Panc1 (cell line): ENCODE measurements around the gene HMGCS1. TPM values are rescaled to one million over a fixed set of nuclear protein-coding genes. Genes with fewer than 3 reads are reported as not detected.

ENCODE experiments used
- ATAC-seq: fragments of 200-7000 bp; cut with Tn5 transposase; 2 replicates; pipeline ENCODE4 v1.9.1; 2020; ENCODE audit warnings: mild to moderate bottlenecking, moderate library complexity
- BruUV-seq: library from RNA; stranded (reverse); fragments of 400-500 nt; replicated peaks from 2 replicates; lab custom pipeline; 2021; lab: Mats Ljungman, UMichigan
- CTCF ChIA-PET: fragments of 300-600 bp; sonication (Branson Sonifier 250); formaldehyde crosslinking; loops from one replicate; lab custom pipeline; 2022; ENCODE audit warnings: antibody characterized with exemption; lab: Charles Lee
- POLR2A ChIA-PET: fragments of 300-600 bp; sonication (Branson Sonifier 250); formaldehyde crosslinking; loops from one replicate; lab custom pipeline; 2022; ENCODE audit warnings: antibody characterized with exemption; lab: Charles Lee
- DNase-seq: peaks from one replicate; pipeline ENCODE4 v3.0.0-alpha.2; 2010; ENCODE audit warnings: low read depth, low spot score
- H3K27ac ChIP-seq: 2 replicates; pipeline ENCODE4 v1.5.1; 2011; ENCODE audit warnings: mild to moderate bottlenecking, low read length, inconsistent platforms
- H3K27me3 ChIP-seq: fragments of 200-500 bp; sonication (Bioruptor generic); 2 replicates; pipeline ENCODE4 v1.6.0; 2014; ENCODE audit warnings: low read length, inconsistent platforms; ENCODE audit not compliant: control insufficient read depth, insufficient read depth
- H3K36me3 ChIP-seq: fragments of 200-500 bp; sonication (Bioruptor generic); 2 replicates; pipeline ENCODE4 v1.5.1; 2014; ENCODE audit warnings: inconsistent platforms, mild to moderate bottlenecking, low read length, moderate library complexity; ENCODE audit not compliant: control insufficient read depth, insufficient read depth
- H3K4me1 ChIP-seq: 2 replicates; pipeline ENCODE4 v1.5.1; 2011; ENCODE audit warnings: inconsistent platforms, mild to moderate bottlenecking, low read length, moderate library complexity; ENCODE audit not compliant: control insufficient read depth, insufficient read depth
- H3K4me3 ChIP-seq, 2 experiments: 2 replicates each; pipeline ENCODE4 v1.5.1; 2011 to 2012; ENCODE audit warnings: low read depth in 2 of 2, low read length in 2 of 2, mild to moderate bottlenecking in 2 of 2, inconsistent platforms in 1 of 2, moderate library complexity in 1 of 2
- H3K9me3 ChIP-seq: fragments of 200-500 bp; sonication (Bioruptor generic); 2 replicates; pipeline ENCODE4 v1.5.1; 2014; ENCODE audit warnings: low read depth, mild to moderate bottlenecking, inconsistent platforms, low read length, moderate library complexity; ENCODE audit not compliant: control insufficient read depth, insufficient read depth
- POLR2AphosphoS5 ChIP-seq: IDR thresholded peaks from 2 replicates; pipeline ENCODE4 v1.6.1; 2012; ENCODE audit warnings: mild to moderate bottlenecking, low read depth, low read length, moderate library complexity
- SIN3A ChIP-seq: IDR thresholded peaks from 2 replicates; pipeline ENCODE4 v1.6.1; 2012; ENCODE audit warnings: low read depth, mild to moderate bottlenecking, low read length, moderate library complexity, borderline replicate concordance; ENCODE audit not compliant: insufficient read depth
- TCF7L2 ChIP-seq: IDR thresholded peaks from 2 replicates; pipeline ENCODE4 v1.6.1; 2011; ENCODE audit warnings: mild to moderate bottlenecking, low read depth, low read length, inconsistent platforms
- in situ Hi-C: cut with HindIII; loops from 2 replicates; pipeline ENCODE4 v1.10.0; 2016; ENCODE audit warnings: low sequenced_read_pairs, low pct_unique_long_range_greater_than_20kb
- intact Hi-C: fragments of 100-400 bp; cut with micrococcal nuclease; formaldehyde crosslinking; loops from one replicate; pipeline ENCODE4 v1.10.0; 2022; ENCODE audit not compliant: unreplicated experiment
- total RNA-seq: library from RNA; stranded (reverse); gene quantifications from one replicate; pipeline ENCODE4 v1.2.1, GENCODE V29; 2021; ENCODE audit not compliant: unreplicated experiment
- TF ChIP-seq, protein P1 (sequence below), 2 experiments: IDR thresholded peaks; 2 replicates each; pipeline ENCODE4 v1.6.1; 2011 to 2012; ENCODE audit warnings: low read depth in 2 of 2, control low read depth in 1 of 2, low read length in 1 of 2, mild to moderate bottlenecking in 1 of 2, moderate library complexity in 1 of 2; ENCODE audit not compliant: insufficient read depth in 1 of 2
- TF ChIP-seq, protein P2 (sequence below): fragments of 450-650 bp; IDR thresholded peaks from 2 replicates; pipeline ENCODE4 v1.5.1; 2017; ENCODE audit warnings: mild to moderate bottlenecking

Gene HMGCS1
- total RNA-seq, 1 experiment from 2014 or later, result 66.1 TPM

GRCh38 chr5:43300112-43300511 lies 13.1 kb downstream of the HMGCS1 start:
- TF ChIP-seq POLR2AphosphoS5, result no peak
- TF ChIP-seq, protein P1, sequence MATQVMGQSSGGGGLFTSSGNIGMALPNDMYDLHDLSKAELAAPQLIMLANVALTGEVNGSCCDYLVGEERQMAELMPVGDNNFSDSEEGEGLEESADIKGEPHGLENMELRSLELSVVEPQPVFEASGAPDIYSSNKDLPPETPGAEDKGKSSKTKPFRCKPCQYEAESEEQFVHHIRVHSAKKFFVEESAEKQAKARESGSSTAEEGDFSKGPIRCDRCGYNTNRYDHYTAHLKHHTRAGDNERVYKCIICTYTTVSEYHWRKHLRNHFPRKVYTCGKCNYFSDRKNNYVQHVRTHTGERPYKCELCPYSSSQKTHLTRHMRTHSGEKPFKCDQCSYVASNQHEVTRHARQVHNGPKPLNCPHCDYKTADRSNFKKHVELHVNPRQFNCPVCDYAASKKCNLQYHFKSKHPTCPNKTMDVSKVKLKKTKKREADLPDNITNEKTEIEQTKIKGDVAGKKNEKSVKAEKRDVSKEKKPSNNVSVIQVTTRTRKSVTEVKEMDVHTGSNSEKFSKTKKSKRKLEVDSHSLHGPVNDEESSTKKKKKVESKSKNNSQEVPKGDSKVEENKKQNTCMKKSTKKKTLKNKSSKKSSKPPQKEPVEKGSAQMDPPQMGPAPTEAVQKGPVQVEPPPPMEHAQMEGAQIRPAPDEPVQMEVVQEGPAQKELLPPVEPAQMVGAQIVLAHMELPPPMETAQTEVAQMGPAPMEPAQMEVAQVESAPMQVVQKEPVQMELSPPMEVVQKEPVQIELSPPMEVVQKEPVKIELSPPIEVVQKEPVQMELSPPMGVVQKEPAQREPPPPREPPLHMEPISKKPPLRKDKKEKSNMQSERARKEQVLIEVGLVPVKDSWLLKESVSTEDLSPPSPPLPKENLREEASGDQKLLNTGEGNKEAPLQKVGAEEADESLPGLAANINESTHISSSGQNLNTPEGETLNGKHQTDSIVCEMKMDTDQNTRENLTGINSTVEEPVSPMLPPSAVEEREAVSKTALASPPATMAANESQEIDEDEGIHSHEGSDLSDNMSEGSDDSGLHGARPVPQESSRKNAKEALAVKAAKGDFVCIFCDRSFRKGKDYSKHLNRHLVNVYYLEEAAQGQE (IDR thresholded peaks at IDR 0.05; ENCODE audit: insufficient read depth in 1 of 2, low read depth in 2 of 2, low read length in 1 of 2), result no peak
- TF ChIP-seq, protein P2, sequence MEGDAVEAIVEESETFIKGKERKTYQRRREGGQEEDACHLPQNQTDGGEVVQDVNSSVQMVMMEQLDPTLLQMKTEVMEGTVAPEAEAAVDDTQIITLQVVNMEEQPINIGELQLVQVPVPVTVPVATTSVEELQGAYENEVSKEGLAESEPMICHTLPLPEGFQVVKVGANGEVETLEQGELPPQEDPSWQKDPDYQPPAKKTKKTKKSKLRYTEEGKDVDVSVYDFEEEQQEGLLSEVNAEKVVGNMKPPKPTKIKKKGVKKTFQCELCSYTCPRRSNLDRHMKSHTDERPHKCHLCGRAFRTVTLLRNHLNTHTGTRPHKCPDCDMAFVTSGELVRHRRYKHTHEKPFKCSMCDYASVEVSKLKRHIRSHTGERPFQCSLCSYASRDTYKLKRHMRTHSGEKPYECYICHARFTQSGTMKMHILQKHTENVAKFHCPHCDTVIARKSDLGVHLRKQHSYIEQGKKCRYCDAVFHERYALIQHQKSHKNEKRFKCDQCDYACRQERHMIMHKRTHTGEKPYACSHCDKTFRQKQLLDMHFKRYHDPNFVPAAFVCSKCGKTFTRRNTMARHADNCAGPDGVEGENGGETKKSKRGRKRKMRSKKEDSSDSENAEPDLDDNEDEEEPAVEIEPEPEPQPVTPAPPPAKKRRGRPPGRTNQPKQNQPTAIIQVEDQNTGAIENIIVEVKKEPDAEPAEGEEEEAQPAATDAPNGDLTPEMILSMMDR, result no peak
- no peak for TF ChIP-seq TCF7L2
- no peak for TF ChIP-seq SIN3A
- Histone ChIP-seq H3K27ac (no peak overlapping the region), H3K9me3 (no peaks in the 10 kb centered on the region), H3K27me3 (no peaks in the 10 kb centered on the region), H3K36me3 (peaks cover 23% of the 10 kb centered on the region), H3K4me3 (no peak overlapping the region), H3K4me1 (no peaks in the 10 kb centered on the region)
- intact Hi-C loops (no loop called here), in situ Hi-C loops (no loop called here)
- POLR2A ChIA-PET, result no interaction called here
- no TSS peak for BruUV-seq
- ATAC-seq, result no peak
- CTCF ChIA-PET, result no interaction called here
- DNase-seq, result no peak

DNA sequence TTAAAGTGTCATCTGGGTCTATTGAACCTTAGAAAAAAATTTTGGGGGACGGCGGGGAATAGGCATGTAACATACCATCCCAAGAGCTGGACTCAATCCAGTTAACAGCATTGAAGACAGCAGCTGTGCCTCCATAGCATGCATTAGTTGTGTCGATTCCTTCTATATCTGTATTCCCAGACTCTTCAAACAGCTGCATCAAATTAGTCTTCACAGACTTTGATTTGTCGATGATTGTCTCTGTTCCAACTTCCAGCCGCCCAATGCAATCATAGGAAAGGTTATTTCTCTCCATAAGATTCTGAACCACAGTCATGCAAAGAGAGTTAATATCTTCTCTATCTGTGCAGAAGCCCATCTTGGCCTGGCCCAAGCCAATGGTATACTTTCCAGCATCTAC lies 14.8 kb downstream of the HMGCS1 start:
- intact Hi-C loops, result no loop called here
- Histone ChIP-seq H3K36me3 (peaks cover 29% of the 10 kb centered on the region), H3K4me3 (no peak overlapping the region), H3K9me3 (no peaks in the 10 kb centered on the region), H3K4me1 (no peaks in the 10 kb centered on the region), H3K27ac (no peak overlapping the region), H3K27me3 (no peaks in the 10 kb centered on the region)
- ATAC-seq (no peak), DNase-seq (no peak)
- ChIA-PET CTCF (no interaction called here), POLR2A (interaction anchor here (0.5 kb wide), 1 partner anchor 185 kb away, joined by 3 read pairs; the partner anchor contains the start of gene TMEM267)
- TF ChIP-seq TCF7L2, result no peak
- no peak for TF ChIP-seq POLR2AphosphoS5
- TF ChIP-seq, protein P1 (IDR thresholded peaks at IDR 0.05; ENCODE audit: insufficient read depth in 1 of 2, low read depth in 2 of 2, low read length in 1 of 2), result no peak
- TF ChIP-seq SIN3A, result no peak
- TF ChIP-seq, protein P2, result no peak
- in situ Hi-C loops, result no loop called here
- BruUV-seq, result no TSS peak
